K562 (cell line): ENCODE measurements around the gene ROM1. TPM values are rescaled to one million over a fixed set of nuclear protein-coding genes. Genes with fewer than 3 reads are reported as not detected.
A peak's percentile ranks its signal among the peaks of the same experiment; 100 is the strongest.

Experiments
- ATF1 ChIP-seq, 2 experiments: fragments of 450-650 bp in 1 of 2; IDR thresholded peaks; 2 replicates each; pipeline ENCODE4 v1.6.1; 2016; ENCODE audit warnings: missing compliant biosample characterization in 1 of 2, missing genetic modification characterization in 1 of 2
- CREB1 ChIP-seq, 2 experiments: sonication (generic) in 1 of 2; formaldehyde crosslinking in 1 of 2; IDR thresholded peaks; 2 replicates each; pipeline versions ENCODE4 v1.6.1 to v1.8.0; 2012 to 2022; ENCODE audit warnings: inconsistent platforms in 1 of 2, mild to moderate bottlenecking in 1 of 2, missing genetic modification reagents in 1 of 2, moderate library complexity in 1 of 2
- EP400 ChIP-seq: fragments of 450-650 bp; IDR thresholded peaks from 2 replicates; pipeline ENCODE4 v1.6.1; 2017; ENCODE audit warnings: antibody characterized with exemption, mild to moderate bottlenecking, moderate library complexity
- ERF ChIP-seq: fragments of 450-650 bp; formaldehyde crosslinking; IDR thresholded peaks from 2 replicates; pipeline ENCODE4 v1.4.0; 2020; ENCODE audit warnings: mild to moderate bottlenecking, mixed read lengths
- GABPB1 ChIP-seq: sonication (generic); formaldehyde crosslinking; IDR thresholded peaks from 2 replicates; pipeline ENCODE4 v1.8.0; 2022; ENCODE audit warnings: mild to moderate bottlenecking, missing genetic modification reagents
- HMGXB4 ChIP-seq: sonication (generic); formaldehyde crosslinking; IDR thresholded peaks from 2 replicates; pipeline ENCODE4 v1.8.1; 2023; ENCODE audit warnings: mild to moderate bottlenecking, missing genetic modification reagents
- KDM4B ChIP-seq, 2 experiments: fragments of 450-650 bp in 1 of 2; sonication (generic) in 1 of 2; IDR thresholded peaks; 2 replicates each; pipeline ENCODE4 v1.6.1; 2016 to 2017; ENCODE audit warnings: borderline replicate concordance in 2 of 2, antibody characterized with exemption in 1 of 2, low read depth in 1 of 2, mild to moderate bottlenecking in 1 of 2
- MAZ ChIP-seq, 2 experiments: fragments of 450-650 bp in 1 of 2; sonication (generic) in 1 of 2; formaldehyde crosslinking; IDR thresholded peaks in 1 of 2; conservative IDR thresholded peaks in 1 of 2; 2 replicates each; pipeline versions ENCODE4 v1.4.0 to v1.5.0; 2020; ENCODE audit warnings: mild to moderate bottlenecking in 1 of 2, missing genetic modification reagents in 1 of 2
- MTA3 ChIP-seq: fragments of 450-650 bp; formaldehyde crosslinking; IDR thresholded peaks from 2 replicates; pipeline ENCODE4 v1.6.1; 2017; ENCODE audit warnings: mild to moderate bottlenecking, borderline replicate concordance
- MYC ChIP-seq, 2 experiments: fragments of 250-450 bp in 1 of 2; sonication (Bioruptor Pico) in 1 of 2; IDR thresholded peaks; 2 replicates each; pipeline versions ENCODE4 v1.5.1 to v1.6.1; 2012 to 2021; ENCODE audit warnings: low read depth in 2 of 2, borderline replicate concordance in 1 of 2, improper control_type of control experiment in 1 of 2, low read length in 1 of 2, mild to moderate bottlenecking in 1 of 2, moderate library complexity in 1 of 2
- POLR2G ChIP-seq: fragments of 200-400 bp; formaldehyde crosslinking; IDR thresholded peaks from 2 replicates; pipeline ENCODE4 v1.6.1; 2017; ENCODE audit warnings: low read depth, mild to moderate bottlenecking, antibody characterized with exemption, low read length, moderate library complexity
- RBM22 ChIP-seq: fragments of 200-400 bp; formaldehyde crosslinking; IDR thresholded peaks from 2 replicates; pipeline ENCODE4 v1.6.1; 2018; ENCODE audit warnings: low read length, low read depth; ENCODE audit not compliant: poor library complexity, severe bottlenecking
- SMAD4 ChIP-seq: fragments of 250-450 bp; sonication (Bioruptor Pico); conservative IDR thresholded peaks from 2 replicates; pipeline ENCODE4 v1.8.0; 2021; ENCODE audit warnings: inconsistent platforms, mild to moderate bottlenecking, moderate library complexity
- ZBTB1 ChIP-seq: sonication (generic); formaldehyde crosslinking; IDR thresholded peaks from 2 replicates; pipeline ENCODE4 v1.8.1; 2023; ENCODE audit warnings: missing genetic modification reagents, low read depth, mild to moderate bottlenecking, borderline replicate concordance
- ZFP36 ChIP-seq: fragments of 150-350 bp; IDR thresholded peaks from 2 replicates; pipeline ENCODE4 v1.6.1; 2018; ENCODE audit warnings: low read length, low read depth; ENCODE audit not compliant: partially characterized antibody
- ZNF121 ChIP-seq: sonication (generic); formaldehyde crosslinking; conservative IDR thresholded peaks from 2 replicates; pipeline ENCODE4 v1.8.0; 2022; ENCODE audit warnings: missing genetic modification reagents
- ZNF174 ChIP-seq: fragments of 250-450 bp; sonication (Bioruptor Pico); IDR thresholded peaks from 2 replicates; pipeline ENCODE4 v1.4.0; 2020; ENCODE audit warnings: mild to moderate bottlenecking
- ZNF431 ChIP-seq: sonication (generic); formaldehyde crosslinking; IDR thresholded peaks from 2 replicates; pipeline ENCODE4 v1.8.0; 2022; ENCODE audit warnings: mild to moderate bottlenecking, missing genetic modification reagents
- ZNF785 ChIP-seq: fragments of 250-450 bp; sonication (Bioruptor Pico); IDR thresholded peaks from 2 replicates; pipeline ENCODE4 v1.4.0; 2020; ENCODE audit warnings: mild to moderate bottlenecking
- polyA plus RNA-seq, 8 experiments: library from polyadenylated mRNA; depleted of rRNA in 4 of 8; stranded (reverse) in 5 of 8; unstranded in 3 of 8; fragments of >200 nt; fragmentation: Nextera tagmentation in 2 of 8; fragmentation: Illumina TruSeq in 1 of 8; extraction: Ambion mirVana in 2 of 8; extraction: Trizol in 1 of 8; gene quantifications; 2 replicates each; pipeline versions ENCODE4 v1.2.1 to v1.2.3, GENCODE V29; 2011 to 2014; ENCODE audit warnings: inconsistent platforms in 1 of 8, missing spikeins in 1 of 8
- total RNA-seq, 7 experiments: library from RNA; depleted of rRNA in 6 of 7; stranded (reverse); fragments of >200 nt in 6 of 7; fragmentation: Illumina TruSeq in 2 of 7; extraction: Trizol in 2 of 7; gene quantifications; 2 replicates each; pipeline versions ENCODE4 v1.2.1 to v1.2.3, GENCODE V29; 2011 to 2021; ENCODE audit warnings: low replicate concordance in 1 of 7

Gene ROM1
- total and polyA plus RNA-seq, 9 of the 15 experiments (the other 6 are each of a cell fraction or from before 2014, with no cell fraction given): 0.75 to 4.0 (median 2.6) TPM

- TF ChIP-seq MYC (IDR thresholded peaks at IDR 0.05; ENCODE audit: low read depth, low read length): peak; percentile 56; the same call in 1 of the 2 replicates
- TF ChIP-seq MYC (CRISPR knock-in tag; IDR thresholded peaks at IDR 0.05; ENCODE audit: borderline replicate concordance, low read depth): no peak
- TF ChIP-seq CREB1 (IDR thresholded peaks at IDR 0.05): no peak
- no peak for TF ChIP-seq CREB1 (CRISPR knock-in tag; IDR thresholded peaks at IDR 0.05)
- TF ChIP-seq ZNF785: no peak
- no peak for TF ChIP-seq ZNF431
- no peak for TF ChIP-seq HMGXB4 (CRISPR knock-in tag)
- peak; percentile 50; the same call in 1 of the 2 replicates for TF ChIP-seq POLR2G
- peak; percentile 68 for TF ChIP-seq EP400
- TF ChIP-seq RBM22: no peak
- TF ChIP-seq ERF (CRISPR knock-in tag): no peak
- TF ChIP-seq MAZ (CRISPR knock-in tag; conservative IDR thresholded peaks at IDR 0.05 in 1 of 2, IDR thresholded peaks at IDR 0.05 in 1 of 2): peak; percentile 41 to 87; a peak in 3 of 4 replicates
- peak; percentile 24; the same call in 1 of the 2 replicates for TF ChIP-seq MTA3
- TF ChIP-seq GABPB1 (CRISPR knock-in tag): 0 out of 2 replicates have a peak, but pooled peaks have one; percentile 37
- no peak for TF ChIP-seq ZBTB1 (CRISPR knock-in tag)
- no peak for TF ChIP-seq SMAD4 (CRISPR knock-in tag)
- TF ChIP-seq ATF1 (CRISPR knock-in tag; IDR thresholded peaks at IDR 0.05): no peak
- peak; percentile 66 for TF ChIP-seq ATF1 (tag; IDR thresholded peaks at IDR 0.05)
- TF ChIP-seq ZNF121 (CRISPR knock-in tag): no peak
- no peak for TF ChIP-seq KDM4B (IDR thresholded peaks at IDR 0.05; ENCODE audit: borderline replicate concordance in 2 of 2, low read depth in 1 of 2)
- no peak for TF ChIP-seq ZFP36
- TF ChIP-seq ZNF174 (CRISPR knock-in tag): no peak
Measured at GRCh38 chr11:62599069-62599696, 13.9 kb upstream of the ROM1 start (continued).
